HepG2 (cell line): ENCODE measurements around the gene NCBP2. TPM values are rescaled to one million over a fixed set of nuclear protein-coding genes. Genes with fewer than 3 reads are reported as not detected.

Experiments
- ARID2 ChIP-seq: sonication (generic); formaldehyde crosslinking; IDR thresholded peaks from 2 replicates; pipeline ENCODE4 v1.8.1; 2022; ENCODE audit warnings: mild to moderate bottlenecking, missing genetic modification reagents, borderline replicate concordance
- ATF6 ChIP-seq: sonication (generic); formaldehyde crosslinking; conservative IDR thresholded peaks from 2 replicates; pipeline ENCODE4 v1.4.0; 2020; ENCODE audit warnings: missing genetic modification reagents
- FOSL2 ChIP-seq: sonication (generic); formaldehyde crosslinking; IDR thresholded peaks from 2 replicates; pipeline ENCODE4 v1.4.0; 2020; ENCODE audit warnings: missing genetic modification reagents
- GMEB1 ChIP-seq: sonication (generic); formaldehyde crosslinking; IDR thresholded peaks from 2 replicates; pipeline ENCODE4 v1.5.1; 2020; ENCODE audit warnings: missing genetic modification reagents, mild to moderate bottlenecking, borderline replicate concordance
- LCORL ChIP-seq, 2 experiments: fragments of 450-650 bp in 1 of 2; sonication (generic) in 1 of 2; formaldehyde crosslinking in 1 of 2; IDR thresholded peaks; 2 replicates each; pipeline versions ENCODE4 v1.5.0 to v1.6.1; 2017 to 2020; ENCODE audit warnings: antibody characterized with exemption in 1 of 2, missing genetic modification reagents in 1 of 2
- ONECUT2 ChIP-seq: sonication (generic); formaldehyde crosslinking; IDR thresholded peaks from 2 replicates; pipeline ENCODE4 v1.4.0; 2020; ENCODE audit warnings: missing genetic modification reagents
- PAWR ChIP-seq: sonication (generic); formaldehyde crosslinking; IDR thresholded peaks from 2 replicates; pipeline ENCODE4 v1.4.0; 2020; ENCODE audit warnings: missing genetic modification reagents, mild to moderate bottlenecking, borderline replicate concordance
- PLSCR1 ChIP-seq: sonication (generic); formaldehyde crosslinking; IDR thresholded peaks from 2 replicates; pipeline ENCODE4 v1.5.0; 2020; ENCODE audit warnings: missing genetic modification reagents, mild to moderate bottlenecking, borderline replicate concordance
- REST ChIP-seq, 2 experiments: IDR thresholded peaks; 2 replicates each; pipeline ENCODE4 v1.6.1; 2011 to 2012; ENCODE audit warnings: low read length in 2 of 2, borderline replicate concordance in 1 of 2, low read depth in 1 of 2, mild to moderate bottlenecking in 1 of 2, moderate library complexity in 1 of 2
- THAP9 ChIP-seq: sonication (generic); formaldehyde crosslinking; IDR thresholded peaks from 2 replicates; pipeline ENCODE4; 2020; ENCODE audit warnings: missing genetic modification reagents, mild to moderate bottlenecking, borderline replicate concordance
- ZC3H4 ChIP-seq: sonication (generic); formaldehyde crosslinking; IDR thresholded peaks from 2 replicates; pipeline ENCODE4 v1.4.0; 2020; ENCODE audit warnings: missing genetic modification reagents, borderline replicate concordance
- ZNF136 ChIP-seq: sonication (generic); formaldehyde crosslinking; IDR thresholded peaks from 2 replicates; pipeline ENCODE4 v1.8.1; 2022; ENCODE audit warnings: low read depth, mild to moderate bottlenecking, moderate library complexity, missing genetic modification reagents
- ZNF672 ChIP-seq: sonication (generic); formaldehyde crosslinking; IDR thresholded peaks from 2 replicates; pipeline ENCODE4 v1.8.1; 2022; ENCODE audit warnings: missing genetic modification reagents
- ZNF720 ChIP-seq: sonication (generic); formaldehyde crosslinking; IDR thresholded peaks from 2 replicates; pipeline ENCODE4 v1.4.0; 2020; ENCODE audit warnings: missing genetic modification reagents
- ZSCAN25 ChIP-seq: sonication (generic); formaldehyde crosslinking; IDR thresholded peaks from 2 replicates; pipeline ENCODE4 v1.8.0; 2022; ENCODE audit warnings: mild to moderate bottlenecking, missing genetic modification reagents
- polyA plus RNA-seq, 8 experiments: library from polyadenylated mRNA; depleted of rRNA in 3 of 8; stranded (reverse) in 7 of 8; unstranded in 1 of 8; fragments of >200 nt; fragmentation: Illumina TruSeq in 4 of 8; extraction: Trizol in 4 of 8; gene quantifications; 2 replicates each; pipeline versions ENCODE4 v1.2.1 to v1.2.3, GENCODE V29; 2011 to 2016; ENCODE audit warnings: low read depth in 4 of 8, missing spikeins in 1 of 8, mixed read lengths in 1 of 8; ENCODE audit not compliant: insufficient read depth in 1 of 8
- total RNA-seq, 5 experiments: library from RNA; depleted of rRNA; stranded (reverse); fragments of >200 nt; fragmentation: Illumina TruSeq; extraction: Trizol; gene quantifications; 2 replicates each; pipeline ENCODE4 v1.2.3, GENCODE V29; 2016; ENCODE audit warnings: low read depth in 1 of 5

The NCBP2 gene
- total and polyA plus RNA-seq, 2 of the 13 experiments (the other 11 are each of a cell fraction or from before 2014, with no cell fraction given), result 58.7 to 95.5 TPM

- peak in 1 of 2 experiments; percentile 73; a peak in 2 of 4 replicates for TF ChIP-seq REST (IDR thresholded peaks at IDR 0.05; ENCODE audit: borderline replicate concordance in 1 of 2, low read depth in 1 of 2, low read length in 2 of 2)
- peak; percentile 69 for TF ChIP-seq ATF6 (CRISPR knock-in tag)
- TF ChIP-seq ZSCAN25 (CRISPR knock-in tag), result peak; percentile 75
- TF ChIP-seq PLSCR1 (CRISPR knock-in tag), result no peak; the same call in 1 of the 2 replicates
- TF ChIP-seq PAWR (CRISPR knock-in tag), result peak; percentile 32; the same call in 1 of the 2 replicates
- TF ChIP-seq ONECUT2 (CRISPR knock-in tag), result no peak
- TF ChIP-seq FOSL2 (CRISPR knock-in tag), result peak; percentile 46
- TF ChIP-seq ZC3H4, result 0 out of 2 replicates have a peak, but pooled peaks have one; percentile 71
- TF ChIP-seq GMEB1 (CRISPR knock-in tag), result peak; percentile 97
- no peak for TF ChIP-seq ZNF672 (CRISPR knock-in tag)
- peak; percentile 93 for TF ChIP-seq ZNF136 (CRISPR knock-in tag)
- peak; percentile 93; the same call in 1 of the 2 replicates for TF ChIP-seq ARID2 (CRISPR knock-in tag)
- TF ChIP-seq THAP9 (CRISPR knock-in tag), result peak; percentile 92
- no peak for TF ChIP-seq LCORL (IDR thresholded peaks at IDR 0.05)
- peak; percentile 86 for TF ChIP-seq LCORL (CRISPR knock-in tag; IDR thresholded peaks at IDR 0.05)
- TF ChIP-seq ZNF720, result 0 out of 2 replicates have a peak, but pooled peaks have one; percentile 27
Observed at GRCh38 chr3:196942226-196942914, at the start of gene NCBP2 (continued).
